GM21515 (cell line): ENCODE results near the gene PRDX5.

ENCODE experiments used
- ATAC-seq: cut with Tn5 transposase; IDR thresholded peaks from one replicate; pipeline ENCODE4 v1.9.1; 2021; ENCODE audit not compliant: unreplicated experiment

The PRDX5 gene

DNA sequence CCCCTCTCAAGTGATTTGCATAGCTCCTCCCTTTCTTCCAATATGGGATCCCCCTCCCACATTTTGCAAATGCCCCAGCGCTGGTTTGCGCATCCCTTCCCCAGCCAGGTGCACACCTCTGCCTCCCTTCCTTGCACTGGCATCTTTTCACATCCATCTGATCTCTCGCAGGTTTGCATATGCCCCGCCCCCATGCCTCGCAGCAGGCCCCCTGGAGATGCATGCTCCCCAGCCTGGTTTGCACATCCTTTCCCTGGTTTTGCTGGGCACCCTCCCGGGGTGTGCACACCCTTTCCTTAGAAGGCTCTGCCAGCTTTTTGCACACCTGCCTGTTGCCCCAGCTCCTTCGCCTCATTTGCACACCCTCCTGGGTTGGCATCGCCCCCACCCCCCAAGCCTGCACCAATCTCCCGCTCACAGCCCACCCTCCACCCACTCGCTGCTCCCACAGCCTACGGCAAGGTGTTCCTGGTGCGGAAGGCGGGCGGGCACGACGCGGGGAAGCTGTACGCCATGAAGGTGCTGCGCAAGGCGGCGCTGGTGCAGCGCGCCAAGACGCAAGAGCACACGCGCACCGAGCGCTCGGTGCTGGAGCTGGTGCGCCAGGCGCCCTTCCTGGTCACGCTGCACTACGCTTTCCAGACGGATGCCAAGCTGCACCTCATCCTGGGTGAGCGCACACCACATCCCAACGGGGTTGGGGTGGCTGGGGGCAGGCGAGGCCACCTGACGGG, 42.0 kb downstream of the PRDX5 start:
- no peak for ATAC-seq

- no peak for ATAC-seq
Measured at GRCh38 chr11:64360448-64360921, 42.6 kb downstream of the PRDX5 start.

DNA sequence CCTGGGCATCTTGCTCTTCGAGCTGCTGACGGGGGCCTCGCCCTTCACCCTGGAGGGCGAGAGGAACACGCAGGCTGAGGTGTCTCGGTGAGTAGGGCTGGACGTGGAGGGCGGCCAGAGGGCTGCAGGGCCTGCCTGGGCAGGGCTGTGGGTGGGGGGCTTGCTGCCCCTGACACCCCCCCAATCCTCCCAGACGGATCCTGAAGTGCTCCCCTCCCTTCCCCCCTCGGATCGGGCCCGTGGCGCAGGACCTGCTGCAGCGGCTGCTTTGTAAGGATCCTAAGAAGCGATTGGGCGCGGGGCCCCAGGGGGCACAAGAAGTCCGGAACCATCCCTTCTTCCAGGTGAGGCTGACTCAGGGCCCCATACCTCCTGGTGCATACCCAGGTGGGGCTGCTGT, 43.7 kb downstream of the PRDX5 start:
- ATAC-seq = no peak

DNA sequence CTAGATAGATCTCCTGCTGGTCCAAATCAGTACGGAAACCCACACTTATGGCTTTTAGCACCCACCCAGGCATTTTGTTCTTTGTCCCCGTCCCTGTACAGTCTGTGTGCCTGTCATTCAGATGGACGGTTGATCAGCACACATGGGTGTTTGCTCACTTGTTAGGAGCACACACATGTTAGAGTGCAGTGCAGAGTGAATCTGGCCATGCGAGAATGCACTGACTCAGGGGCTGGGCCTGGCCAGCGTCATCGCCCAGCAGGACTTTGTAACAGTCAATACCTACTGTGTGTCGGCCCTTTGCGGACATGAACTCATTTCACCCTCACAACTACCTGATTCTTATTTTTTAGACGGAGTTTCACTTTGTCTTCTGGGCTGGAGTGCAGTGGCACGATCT, 44.4 kb downstream of the PRDX5 start:
- ATAC-seq = no peak

DNA sequence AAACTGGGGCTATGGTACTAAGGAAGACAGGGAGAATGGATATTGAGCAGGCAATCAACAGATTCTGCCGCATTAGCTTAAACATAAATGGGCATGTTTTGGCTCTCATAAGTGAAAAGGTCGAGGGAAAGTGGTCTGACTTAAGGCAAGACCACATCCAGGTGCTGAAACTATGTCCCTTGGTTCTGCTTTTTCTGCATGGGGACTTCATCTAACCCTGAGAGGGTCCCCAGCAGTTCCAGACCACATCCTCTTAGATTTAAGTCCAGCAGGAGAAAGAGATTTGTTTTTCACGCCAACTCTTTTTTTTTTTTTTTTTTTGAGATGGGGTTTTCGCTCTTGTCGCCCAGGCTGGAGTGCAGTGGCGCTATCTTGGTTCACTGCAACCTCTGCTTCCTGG, 46.5 kb downstream of the PRDX5 start:
- no peak for ATAC-seq

- no peak for ATAC-seq
Measured at GRCh38 chr11:64364911-64365310, 47.0 kb downstream of the PRDX5 start.

GRCh38 chr11:64366751-64367150, 48.8 kb downstream of the PRDX5 start:
- ATAC-seq = no peak

- no peak for ATAC-seq
Measured at GRCh38 chr11:64367931-64368672, 50.2 kb downstream of the PRDX5 start.

DNA sequence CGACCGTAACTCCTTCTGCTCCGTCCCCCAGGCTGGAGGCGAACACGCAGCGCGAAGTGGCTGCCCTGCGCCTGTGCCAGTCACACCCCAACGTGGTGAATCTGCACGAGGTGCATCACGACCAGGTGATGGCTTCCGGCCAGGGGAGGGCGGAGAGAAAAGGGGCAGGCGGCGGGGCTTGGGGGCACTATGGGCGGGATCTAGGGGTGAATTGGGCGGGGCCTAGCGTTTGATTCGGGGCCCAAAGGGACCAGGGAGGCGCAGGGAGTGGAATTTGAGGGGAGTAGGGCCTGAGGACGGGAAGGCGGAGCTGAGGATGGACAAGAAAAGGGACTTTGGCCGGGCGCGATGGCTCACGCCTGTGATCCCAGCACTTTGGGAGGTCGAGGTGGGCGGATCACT, 50.8 kb downstream of the PRDX5 start:
- no peak for ATAC-seq

DNA sequence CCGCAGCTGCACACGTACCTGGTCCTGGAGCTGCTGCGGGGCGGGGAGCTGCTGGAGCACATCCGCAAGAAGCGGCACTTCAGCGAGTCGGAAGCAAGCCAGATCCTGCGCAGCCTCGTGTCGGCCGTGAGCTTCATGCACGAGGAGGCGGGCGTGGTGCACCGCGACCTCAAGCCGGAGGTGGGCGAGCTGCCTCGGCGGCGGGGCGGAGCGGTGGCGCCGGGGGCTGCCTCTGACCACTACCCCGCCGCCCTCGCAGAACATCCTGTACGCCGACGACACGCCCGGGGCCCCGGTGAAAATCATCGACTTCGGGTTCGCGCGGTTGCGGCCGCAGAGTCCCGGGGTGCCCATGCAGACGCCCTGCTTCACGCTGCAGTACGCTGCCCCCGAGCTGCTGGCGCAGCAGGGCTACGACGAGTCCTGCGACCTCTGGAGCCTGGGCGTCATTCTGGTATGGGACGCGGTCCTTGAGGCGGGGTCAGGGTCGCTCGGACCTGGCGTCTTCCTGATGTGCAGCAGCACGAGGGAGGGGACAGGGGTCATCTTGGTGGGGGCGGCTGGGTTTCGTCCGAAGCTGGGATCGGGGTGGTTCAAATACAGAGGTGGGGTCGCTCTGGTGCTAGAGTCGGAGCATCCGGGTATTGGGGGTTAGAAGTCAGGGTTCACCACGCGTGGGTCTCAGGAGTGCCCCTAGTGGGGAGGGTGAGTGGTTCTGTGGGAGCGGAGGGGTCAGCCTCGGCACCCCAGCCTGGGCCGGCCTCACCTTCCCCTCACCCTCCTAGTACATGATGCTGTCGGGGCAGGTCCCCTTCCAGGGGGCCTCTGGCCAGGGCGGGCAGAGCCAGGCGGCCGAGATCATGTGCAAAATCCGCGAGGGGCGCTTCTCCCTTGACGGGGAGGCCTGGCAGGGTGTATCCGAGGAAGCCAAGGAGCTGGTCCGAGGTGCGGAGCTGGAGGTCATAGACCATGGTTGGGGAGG, 51.8 kb downstream of the PRDX5 start:
- ATAC-seq = no peak

DNA sequence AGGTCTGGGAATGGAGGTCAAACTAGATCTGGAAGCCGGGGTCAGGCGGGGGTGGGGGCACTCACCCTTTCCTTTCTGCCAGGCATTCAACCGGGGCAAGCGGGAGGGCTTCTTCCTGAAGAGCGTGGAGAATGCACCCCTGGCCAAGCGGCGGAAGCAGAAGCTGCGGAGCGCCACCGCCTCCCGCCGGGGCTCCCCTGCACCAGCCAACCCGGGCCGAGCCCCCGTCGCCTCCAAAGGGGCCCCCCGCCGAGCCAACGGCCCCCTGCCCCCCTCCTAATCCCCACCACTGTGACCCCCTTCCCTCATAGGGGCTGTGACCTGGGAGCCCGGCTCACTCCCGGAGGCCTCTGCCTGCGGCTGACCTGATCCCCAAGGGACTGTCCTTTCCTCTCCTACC, 53.3 kb downstream of the PRDX5 start:
- ATAC-seq = no peak
